Ovary (tissue), 9 donors: ENCODE measurements around the gene NAALADL2. TPM values are rescaled to one million over a fixed set of nuclear protein-coding genes. Genes with fewer than 3 reads are reported as not detected.

Source experiments
- DNase-seq, 5 donors: peaks; one replicate each; pipeline ENCODE4 v3.0.0-alpha.2; 2019 to 2020
- H3K27ac ChIP-seq, 2 donors: fragments of 200-600 bp; one replicate each; pipeline versions ENCODE4 v1.5.1 to v1.8.0; 2019 to 2022
- H3K27me3 ChIP-seq: fragments of 200-600 bp; one replicate; pipeline ENCODE4 v1.8.0; 2022
- H3K36me3 ChIP-seq: fragments of 200-600 bp; sonication (generic); one replicate; pipeline ENCODE4 v1.5.1; 2019
- H3K4me1 ChIP-seq: one replicate; pipeline ENCODE4 v1.8.1; 2013; ENCODE audit warnings: mild to moderate bottlenecking, moderate library complexity; ENCODE audit not compliant: insufficient read depth
- H3K4me3 ChIP-seq: fragments of 200-600 bp; sonication (generic); one replicate; pipeline ENCODE4 v1.5.1; 2017
- H3K9me3 ChIP-seq, 2 donors: fragments of 200-600 bp in 1 of 2; sonication (generic) in 1 of 2; one replicate each; pipeline versions ENCODE4 v1.5.1 to v1.8.1; 2013 to 2019; ENCODE audit warnings: mild to moderate bottlenecking in 1 of 2, moderate library complexity in 1 of 2
- CTCF ChIP-seq, 3 donors: fragments of 450-650 bp in 2 of 3; fragments of 200-600 bp in 1 of 3; IDR thresholded peaks; one replicate each; pipeline versions ENCODE4 v1.5.1 to v1.8.0; 2016 to 2022; ENCODE audit warnings: antibody characterized with exemption in 3 of 3, mild to moderate bottlenecking in 1 of 3
- EP300 ChIP-seq: sonication (generic); formaldehyde crosslinking; IDR thresholded peaks from one replicate; pipeline ENCODE4 v1.6.1; 2017; ENCODE audit warnings: antibody characterized with exemption
- POLR2A ChIP-seq: fragments of 450-650 bp; IDR thresholded peaks from one replicate; pipeline ENCODE4 v1.6.1; 2017; ENCODE audit warnings: antibody characterized with exemption, mild to moderate bottlenecking, moderate library complexity
- WGBS, 3 donors: extraction: QIAGEN DNeasy Blood & Tissue Kit in 1 of 3; methylation state at CpG; one replicate each; pipeline versions ENCODE4 v1.1.5 to v1.1.7; 2013 to 2017; 5-methylcytosine and 5-hydroxymethylcytosine counted together
- intact Hi-C, 4 donors: fragments of 100-400 bp; cut with DNase I; formaldehyde crosslinking; loops; one replicate each; pipeline versions ENCODE4 v1.11.0 to v1.15.1; 2022 to 2023
- polyA plus RNA-seq, 2 donors: library from polyadenylated mRNA; stranded (reverse); fragments of 200-250 nt in 1 of 2; fragments of 350-450 nt in 1 of 2; fragmentation: Illumina TruSeq in 1 of 2; extraction: RNeasy Lipid Tissue Mini Kit (QIAGEN cat#74804) in 1 of 2; gene quantifications; one replicate each; pipeline ENCODE4 v1.2.3, GENCODE V29; 2013 to 2014
- total RNA-seq, 7 donors: library from RNA; depleted of rRNA in 2 of 7; stranded (reverse); fragments of >200 nt in 2 of 7; fragmentation: NEBNext Ultra II Directional in 3 of 7; extraction: Animal tissue kit (Norgen Biotek cat#: 25700) in 3 of 7; gene quantifications; one replicate each; pipeline versions ENCODE4 v1.1.0 to v1.2.4, GENCODE V29; 2016 to 2023
- donor health status: DM: no; HTN: no; CAD: no; lungs with moderate emphysema.
- donor health status: DM: no; HTN: no; CAD: no.
- donor health status: Bipolar disorder and iron deficiency.
- donor health status: DM: yes; HTN: yes; CAD: no.
- donor health status: DM: no; HTN: no; CAD: no.
- donor health status: DM: yes; HTN: yes; CAD: no.

NAALADL2 gene
- total and polyA plus RNA-seq, 9 donors, result 2.3 to 29.3 (median 15.2) TPM

GRCh38 chr3:175304404-175304803, 445.3 kb downstream of the NAALADL2 start:
- Histone ChIP-seq H3K4me3 (no peak overlapping the region), H3K27me3 (no peaks in the 10 kb centered on the region), H3K4me1 (no peaks in the 10 kb centered on the region), H3K36me3 (no peaks in the 10 kb centered on the region), H3K27ac (no peak overlapping the region), H3K9me3 (no peaks in the 10 kb centered on the region)
- TF ChIP-seq CTCF (IDR thresholded peaks at IDR 0.05), result no peak
- no peak for TF ChIP-seq EP300
- TF ChIP-seq POLR2A, result no peak
- intact Hi-C loops, result no loop called here
- 11 to 34% (median 23%) methylated on average over 2 of the region's 2 CpGs for whole genome bisulfite sequencing, 3 donors
- DNase-seq, result no peak

- intact Hi-C loops, result no loop called here
Measured at GRCh38 chr3:175307642-175308041, 448.5 kb downstream of the NAALADL2 start.

GRCh38 chr3:175308097-175308496, 449.0 kb downstream of the NAALADL2 start:
- TF ChIP-seq EP300, result no peak
- TF ChIP-seq CTCF (IDR thresholded peaks at IDR 0.05), result no peak
- TF ChIP-seq POLR2A, result no peak
- DNase-seq, result no peak
- Histone ChIP-seq H3K4me1 (no peaks in the 10 kb centered on the region), H3K9me3 (no peaks in the 10 kb centered on the region), H3K27me3 (no peaks in the 10 kb centered on the region), H3K27ac (no peak overlapping the region), H3K36me3 (no peaks in the 10 kb centered on the region), H3K4me3 (no peak overlapping the region)
- intact Hi-C loops, result no loop called here
- WGBS, 3 donors, result 74 to 80% (median 76%) methylated on average over 6 of the region's 6 CpGs

More at GRCh38 chr3:175307642-175308041, 448.5 kb downstream of the NAALADL2 start:
- Histone ChIP-seq H3K4me1 (no peaks in the 10 kb centered on the region), H3K4me3 (no peak overlapping the region), H3K27me3 (no peaks in the 10 kb centered on the region), H3K27ac (no peak overlapping the region), H3K9me3 (no peaks in the 10 kb centered on the region), H3K36me3 (no peaks in the 10 kb centered on the region)
- no peak for TF ChIP-seq POLR2A
- TF ChIP-seq CTCF (IDR thresholded peaks at IDR 0.05), result no peak
- no peak for TF ChIP-seq EP300
- DNase-seq, result no peak

- intact Hi-C loops, result no loop called here
- WGBS, 3 donors, result 96 to 97% (median 96%) methylated on average over 2 of the region's 2 CpGs
- Histone ChIP-seq H3K36me3 (no peaks in the 10 kb centered on the region), H3K4me3 (no peak overlapping the region), H3K27ac (no peak overlapping the region), H3K4me1 (no peaks in the 10 kb centered on the region), H3K27me3 (no peaks in the 10 kb centered on the region), H3K9me3 (no peaks in the 10 kb centered on the region)
- TF ChIP-seq CTCF (IDR thresholded peaks at IDR 0.05), result no peak
- no peak for TF ChIP-seq EP300
- no peak for TF ChIP-seq POLR2A
- no peak for DNase-seq
Measured at GRCh38 chr3:175310046-175310445, 450.9 kb downstream of the NAALADL2 start.

GRCh38 chr3:175311404-175311803, 452.3 kb downstream of the NAALADL2 start:
- DNase-seq, result no peak
- Histone ChIP-seq H3K36me3 (no peaks in the 10 kb centered on the region), H3K4me3 (no peak overlapping the region), H3K9me3 (no peaks in the 10 kb centered on the region), H3K27me3 (no peaks in the 10 kb centered on the region), H3K4me1 (no peaks in the 10 kb centered on the region), H3K27ac (no peak overlapping the region)
- WGBS, 3 donors, result 94 to 98% (median 98%) methylated on average over 1 of the region's 1 CpG
- intact Hi-C loops, result no loop called here
- no peak for TF ChIP-seq CTCF (IDR thresholded peaks at IDR 0.05)
